AG04450 (cell line): ENCODE measurements around the gene IREB2. TPM values are rescaled to one million over a fixed set of nuclear protein-coding genes. Genes with fewer than 3 reads are reported as not detected.

Experiments used
- CTCF ChIA-PET: fragments of 300-600, 350-600 bp; formaldehyde crosslinking; extraction: SDS; loops from one replicate; lab custom pipeline; 2022; ENCODE audit warnings: antibody characterized with exemption, inconsistent platforms; lab: Charles Lee
- POLR2A ChIA-PET: fragments of 350-600 bp; formaldehyde crosslinking; extraction: SDS; loops from one replicate; lab custom pipeline; 2021; ENCODE audit warnings: antibody characterized with exemption, inconsistent platforms; lab: Yijun Ruan, JAX
- DNase-seq: peaks from one replicate; pipeline ENCODE4 v3.0.0-alpha.2; 2011; ENCODE audit warnings: low read depth, low spot score
- H3K27ac ChIP-seq: one replicate; pipeline ENCODE4 v1.5.1; 2012; ENCODE audit warnings: low read depth, low read length, control low read depth
- H3K27me3 ChIP-seq: one replicate; pipeline ENCODE4 v1.6.0; 2012; ENCODE audit warnings: low read length; ENCODE audit not compliant: control insufficient read depth, insufficient read depth
- H3K4me3 ChIP-seq: 2 replicates; pipeline ENCODE4 v1.5.1; 2011; ENCODE audit warnings: mild to moderate bottlenecking, low read depth, low read length, control low read depth
- H3K9me3 ChIP-seq: 2 replicates; pipeline ENCODE4 v1.5.1; 2012; ENCODE audit warnings: low read length; ENCODE audit not compliant: control insufficient read depth, insufficient read depth
- polyA plus RNA-seq: library from polyadenylated mRNA; depleted of rRNA; stranded (reverse); fragments of >200 nt; gene quantifications from 2 replicates; pipeline ENCODE4 v1.2.3, GENCODE V29; 2011
- TF ChIP-seq, protein P1 (sequence below): IDR thresholded peaks from 2 replicates; pipeline ENCODE4 v1.5.1; 2011; ENCODE audit warnings: low read depth, low read length, control low read depth, inconsistent platforms

The IREB2 gene
- polyA plus RNA-seq, 1 experiment = 30.4 TPM

DNA sequence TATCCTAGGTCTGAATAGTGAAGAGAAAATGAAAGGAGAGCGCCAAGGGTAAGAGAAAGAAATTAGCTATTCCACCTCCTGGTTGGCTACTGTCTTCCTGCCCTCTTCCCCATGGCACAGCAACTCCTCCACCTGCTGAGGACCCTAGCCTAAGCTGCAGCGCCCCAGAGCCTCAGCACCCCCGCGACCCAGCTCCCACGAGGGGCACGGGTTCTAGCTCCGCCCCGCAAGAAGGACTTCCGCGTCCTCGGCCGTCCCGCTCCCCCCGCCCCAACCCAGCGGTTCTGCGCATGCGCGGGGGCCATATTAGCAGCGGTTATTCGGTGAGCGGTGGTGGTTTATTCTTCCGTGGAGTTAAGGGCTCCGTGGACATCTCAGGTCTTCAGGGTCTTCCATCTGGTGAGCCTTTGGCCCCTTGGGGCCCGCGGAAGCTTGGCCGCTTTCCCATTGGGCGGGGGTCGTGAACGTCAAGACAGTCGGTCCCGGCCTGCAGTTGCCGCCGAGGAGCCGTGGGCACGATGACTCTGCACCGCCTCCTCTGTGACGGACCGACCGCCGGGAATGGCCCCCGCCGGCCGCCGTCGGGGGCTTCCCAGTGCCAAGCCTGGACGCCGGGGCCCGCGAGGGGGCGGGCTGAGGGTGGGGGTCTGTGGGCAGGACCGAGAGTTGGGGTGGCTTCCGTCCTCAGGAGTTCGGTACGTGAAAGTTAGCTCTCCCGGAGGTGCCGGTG lies 102.3 kb downstream of the IREB2 start, which contains the start of gene PSMA4:
Gene PSMA4, plus strand, starts transcription at position 304 of the 730 bp plus-strand sequence. CDS start 1,484 bp downstream, outside the sequence.
- TF ChIP-seq, protein P1, sequence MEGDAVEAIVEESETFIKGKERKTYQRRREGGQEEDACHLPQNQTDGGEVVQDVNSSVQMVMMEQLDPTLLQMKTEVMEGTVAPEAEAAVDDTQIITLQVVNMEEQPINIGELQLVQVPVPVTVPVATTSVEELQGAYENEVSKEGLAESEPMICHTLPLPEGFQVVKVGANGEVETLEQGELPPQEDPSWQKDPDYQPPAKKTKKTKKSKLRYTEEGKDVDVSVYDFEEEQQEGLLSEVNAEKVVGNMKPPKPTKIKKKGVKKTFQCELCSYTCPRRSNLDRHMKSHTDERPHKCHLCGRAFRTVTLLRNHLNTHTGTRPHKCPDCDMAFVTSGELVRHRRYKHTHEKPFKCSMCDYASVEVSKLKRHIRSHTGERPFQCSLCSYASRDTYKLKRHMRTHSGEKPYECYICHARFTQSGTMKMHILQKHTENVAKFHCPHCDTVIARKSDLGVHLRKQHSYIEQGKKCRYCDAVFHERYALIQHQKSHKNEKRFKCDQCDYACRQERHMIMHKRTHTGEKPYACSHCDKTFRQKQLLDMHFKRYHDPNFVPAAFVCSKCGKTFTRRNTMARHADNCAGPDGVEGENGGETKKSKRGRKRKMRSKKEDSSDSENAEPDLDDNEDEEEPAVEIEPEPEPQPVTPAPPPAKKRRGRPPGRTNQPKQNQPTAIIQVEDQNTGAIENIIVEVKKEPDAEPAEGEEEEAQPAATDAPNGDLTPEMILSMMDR = 0 out of 2 replicates have a peak, but pooled peaks have one; percentile 15
- ChIA-PET CTCF (interaction anchor here (0.5 to 1.2 kb wide), 6 partner anchors 10 to 241 kb away, joined by 3 to 7 read pairs (median 4); partner anchors contain the start of gene SKIC8), POLR2A (interaction anchor here (0.6 to 1.7 kb wide), 10 partner anchors 9 to 533 kb away, joined by 3 to 13 read pairs (median 3); partner anchors contain the start of genes CHRNA5 and IREB2)
- no peaks in the 10 kb centered on the region for H3K27me3 ChIP-seq
- DNase-seq = peak; percentile 66
- peak within 1 kb of the TSS; percentile 90 for H3K4me3 ChIP-seq
- peak within 1 kb of the TSS; percentile 89 for H3K27ac ChIP-seq
- no peaks in the 10 kb centered on the region; the same call in 1 of the 2 replicates for H3K9me3 ChIP-seq

DNA sequence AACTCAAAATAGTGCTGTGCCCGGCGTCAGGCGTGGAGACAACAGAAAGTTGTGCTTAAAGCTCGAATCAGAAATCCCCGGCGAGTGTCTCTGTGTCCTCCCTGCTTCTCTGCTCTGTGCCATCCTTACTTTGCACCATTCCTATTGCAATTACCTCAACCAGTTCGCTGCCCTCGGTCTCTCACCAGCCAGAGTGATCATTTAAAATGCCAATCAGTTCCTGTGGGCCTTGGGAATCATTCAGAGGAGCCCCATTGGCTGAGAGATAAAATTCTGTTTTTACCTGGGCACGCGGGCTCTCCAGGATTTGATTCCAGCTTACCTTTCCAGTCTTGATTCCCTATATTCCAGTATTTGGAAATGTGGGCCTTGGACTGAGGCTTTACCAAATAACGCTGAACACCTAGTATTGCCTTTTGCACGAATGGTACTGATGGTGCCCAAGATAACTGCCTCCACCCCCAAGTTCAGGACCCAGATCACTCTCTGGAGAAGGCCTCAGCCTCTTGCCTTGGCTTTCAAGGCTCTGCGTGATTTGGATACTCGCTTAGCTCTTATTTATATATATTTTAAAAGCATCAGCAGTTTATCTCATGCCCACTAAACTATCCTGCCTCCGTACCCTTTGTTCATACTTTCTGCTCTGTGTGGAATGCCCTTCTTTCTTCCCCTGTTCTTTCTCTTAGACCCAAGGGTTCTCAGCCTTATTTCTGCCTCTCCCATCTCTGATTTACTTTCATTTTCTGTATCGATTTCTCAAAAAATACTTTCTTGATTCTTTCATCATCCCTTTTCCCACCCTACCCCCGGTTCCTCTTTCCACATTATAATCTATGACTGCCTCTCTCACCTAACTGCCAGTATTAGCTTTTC lies 103.1 kb downstream of the IREB2 start:
- peak overlapping the region; percentile 70 for H3K27ac ChIP-seq
- no peaks in the 10 kb centered on the region; the same call in 1 of the 2 replicates for H3K9me3 ChIP-seq
- H3K4me3 ChIP-seq = peak overlapping the region; percentile 90
- CTCF ChIA-PET = interaction anchor here (0.5 to 1.2 kb wide), 4 partner anchors 9 to 829 kb away, joined by 3 to 4 read pairs (median 3); partner anchors contain the start of gene SKIC8
- POLR2A ChIA-PET = interaction anchor here (1.1 to 1.7 kb wide), 2 partner anchors 11 to 24 kb away, joined by 4 to 12 read pairs; partner anchors contain the start of gene CHRNA5
- H3K27me3 ChIP-seq = no peaks in the 10 kb centered on the region
- DNase-seq = no peak
- TF ChIP-seq, protein P1 = no peak

DNA sequence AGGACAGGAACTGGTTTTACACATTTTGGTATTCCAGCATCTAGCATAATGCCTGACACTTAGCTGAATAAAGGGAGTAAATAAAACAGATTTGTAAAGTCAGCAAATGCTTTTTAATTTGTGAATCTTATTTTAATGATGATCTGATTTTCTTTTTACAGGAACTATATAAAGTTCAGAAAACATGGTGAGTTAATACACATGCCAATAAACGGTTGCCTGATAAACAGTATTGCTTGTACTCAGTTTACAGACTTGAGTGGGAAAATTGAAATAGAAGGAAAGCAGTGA lies 103.7 kb downstream of the IREB2 start:
- Histone ChIP-seq H3K27ac (no peak overlapping the region), H3K4me3 (peak overlapping the region; percentile 90), H3K9me3 (no peaks in the 10 kb centered on the region; the same call in 1 of the 2 replicates), H3K27me3 (no peaks in the 10 kb centered on the region)
- TF ChIP-seq, protein P1 = no peak
- ChIA-PET CTCF (interaction anchor here (0.5 kb wide), 1 partner anchor 829 kb away, joined by 3 read pairs; no protein-coding TSS in a partner anchor), POLR2A (interaction anchor here (1.7 kb wide), 1 partner anchor 24 kb away, joined by 12 read pairs; the partner anchor contains the start of gene CHRNA5)
- DNase-seq = no peak

DNA sequence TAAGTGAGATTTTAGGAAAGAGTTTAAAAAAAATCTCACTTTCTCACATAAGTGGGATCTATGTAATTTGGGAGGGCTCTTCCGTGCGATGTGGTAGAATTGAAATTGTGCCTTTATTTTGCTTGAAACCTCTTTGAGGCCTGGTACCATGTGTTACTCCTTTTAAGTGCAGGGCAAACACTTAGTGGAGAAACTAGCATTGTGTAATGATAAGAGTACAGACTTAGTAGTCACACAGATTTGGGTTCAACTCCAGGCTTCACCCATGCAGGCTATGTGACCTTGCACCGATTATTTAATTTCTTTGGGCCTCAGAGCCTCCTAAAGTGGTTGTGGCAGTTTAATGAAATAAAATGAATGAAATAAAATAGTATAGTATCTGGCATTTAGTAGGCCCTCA lies 104.6 kb downstream of the IREB2 start:
- no peak for DNase-seq
- ChIA-PET POLR2A (no interaction called here), CTCF (no interaction called here)
- no peaks in the 10 kb centered on the region; the same call in 1 of the 2 replicates for H3K9me3 ChIP-seq
- H3K27ac ChIP-seq = no peak overlapping the region
- H3K4me3 ChIP-seq = no peak overlapping the region
- H3K27me3 ChIP-seq = no peaks in the 10 kb centered on the region
- TF ChIP-seq, protein P1 = no peak
